ENCODE data around the gene ZNF428.

The ZNF428 gene

DNA sequence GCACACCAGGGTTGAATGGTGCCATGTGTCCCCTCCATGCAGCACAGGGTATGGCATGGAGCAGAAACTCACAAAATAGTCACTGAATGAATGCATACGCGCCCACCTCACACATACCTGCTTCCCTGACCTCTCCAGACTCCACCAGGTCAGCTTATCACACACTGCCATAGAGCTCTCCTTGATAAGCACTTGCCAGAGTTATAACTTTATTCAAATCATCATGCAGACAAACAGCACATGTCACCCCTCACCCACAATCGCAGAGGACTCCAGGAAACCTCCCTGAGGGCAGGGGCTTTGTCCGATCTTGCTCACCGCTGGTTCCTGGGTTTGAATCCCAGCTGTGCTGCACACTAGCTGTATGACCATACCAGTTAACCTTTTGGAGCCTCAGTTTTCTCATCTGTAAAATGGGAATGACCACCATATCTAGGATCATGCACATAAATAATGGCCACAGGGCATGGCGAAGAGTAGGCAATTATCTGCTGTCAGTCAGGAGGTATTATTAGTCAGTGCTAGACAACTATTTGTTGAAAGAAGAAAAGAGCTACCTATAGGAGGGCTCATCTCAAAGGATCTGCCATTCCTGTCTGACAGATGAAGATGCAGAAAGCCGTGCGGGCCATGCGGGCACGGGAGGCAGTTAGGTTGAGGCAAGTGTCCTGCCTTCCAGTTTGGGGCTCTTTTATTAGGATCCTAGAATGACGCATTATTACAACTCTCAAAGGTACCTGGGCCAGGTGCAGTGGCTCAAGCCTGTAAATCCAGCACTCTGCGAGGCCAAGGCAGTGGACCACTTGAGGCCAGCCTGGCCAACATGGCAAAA lies 58.1 kb downstream of the ZNF428 start:
- no peak for DNase-seq

DNA sequence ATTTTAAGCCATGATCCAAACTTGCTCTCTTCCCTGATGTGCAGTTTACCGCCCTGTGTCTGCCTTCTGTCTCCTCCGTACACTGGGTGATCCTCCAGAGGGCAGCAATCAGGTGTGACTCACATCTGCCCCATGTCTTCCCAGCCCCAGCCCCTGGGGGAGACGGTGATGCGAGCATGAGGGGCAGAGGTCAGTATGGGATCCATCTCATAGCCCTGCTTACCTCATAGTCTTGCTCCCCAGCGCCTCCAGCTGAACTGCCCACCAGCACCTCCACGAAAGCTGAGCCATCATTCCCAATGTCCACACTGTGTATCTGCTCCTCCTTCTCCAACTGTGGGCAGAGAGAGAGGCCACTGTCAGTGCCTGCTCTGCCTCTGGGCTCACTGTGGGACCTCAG lies 58.7 kb downstream of the ZNF428 start:
- no peak for DNase-seq

Measured in T-helper 2 cell (primary cell).